NCI-H1436 (cell line): ENCODE measurements around the gene CHST9.
"Not testable (repeated sequence)": the region's sequence is repeated elsewhere in the genome, so short reads cannot be mapped to it uniquely, and the experiment has no call there.

Experiments
- DNase-seq: peaks from one replicate; lab custom pipeline; 2025; lab: John Stamatoyannopoulos, UW

CHST9 gene

DNA sequence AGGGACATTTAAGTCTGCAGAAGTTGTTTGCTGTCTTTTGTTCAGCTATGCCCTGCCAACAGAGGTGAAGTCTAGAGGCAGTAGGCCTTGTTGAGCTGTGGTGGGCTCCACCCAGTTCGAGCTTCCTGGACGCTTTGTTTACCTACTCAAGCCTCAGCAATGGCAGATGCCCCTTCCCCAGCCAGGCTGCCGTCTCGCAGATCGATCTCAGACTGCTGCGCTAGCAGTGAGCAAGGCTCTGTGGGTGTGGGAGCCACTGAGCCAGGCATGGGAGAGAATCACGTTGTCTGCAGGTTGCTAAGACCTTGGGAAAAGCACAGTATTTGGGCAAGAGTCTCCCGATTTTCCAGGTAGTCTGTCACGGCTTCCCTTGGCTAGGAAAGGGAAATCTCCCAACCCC is 91.8 kb downstream of the CHST9 start:
- DNase-seq, result not testable (repeated sequence)

DNA sequence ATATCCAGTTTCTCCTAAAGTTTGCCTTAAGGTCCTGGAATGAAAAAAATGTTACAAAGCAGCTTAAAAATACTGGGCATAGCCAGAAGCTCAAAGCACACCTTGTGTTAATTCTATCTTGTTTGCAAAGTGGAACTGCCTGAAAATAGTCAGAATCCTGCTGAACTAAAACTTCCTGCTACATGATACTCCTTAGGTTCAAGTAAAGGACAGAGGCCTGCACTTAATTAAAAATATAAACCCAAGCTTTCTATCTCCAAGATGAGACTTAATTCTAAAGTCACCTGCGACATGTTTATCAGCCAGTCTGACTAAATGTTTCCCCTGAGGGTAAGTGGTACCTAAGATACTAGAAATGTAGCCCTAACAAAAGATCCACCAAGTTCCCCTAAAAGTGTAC is 103.4 kb downstream of the CHST9 start:
- no peak for DNase-seq

DNA sequence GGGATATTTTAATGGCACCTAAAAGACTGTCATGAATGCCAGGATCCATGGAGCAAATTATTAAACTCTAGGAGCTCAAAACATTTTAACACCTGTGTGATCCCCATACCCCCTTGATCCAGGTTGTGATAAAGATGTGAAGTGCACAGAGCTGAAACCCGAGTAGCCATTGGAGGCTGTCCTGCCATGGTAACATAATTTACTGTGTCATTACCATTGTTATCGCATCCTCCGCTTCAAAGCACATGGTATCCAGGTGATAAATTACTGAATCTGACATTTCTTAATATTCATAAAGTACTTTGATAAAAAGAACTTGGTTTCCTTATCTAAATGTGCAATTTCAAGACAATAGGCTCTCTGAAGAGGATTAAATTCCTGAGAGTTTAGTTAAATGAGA is 109.3 kb downstream of the CHST9 start:
- peak; percentile 2 for DNase-seq

DNA sequence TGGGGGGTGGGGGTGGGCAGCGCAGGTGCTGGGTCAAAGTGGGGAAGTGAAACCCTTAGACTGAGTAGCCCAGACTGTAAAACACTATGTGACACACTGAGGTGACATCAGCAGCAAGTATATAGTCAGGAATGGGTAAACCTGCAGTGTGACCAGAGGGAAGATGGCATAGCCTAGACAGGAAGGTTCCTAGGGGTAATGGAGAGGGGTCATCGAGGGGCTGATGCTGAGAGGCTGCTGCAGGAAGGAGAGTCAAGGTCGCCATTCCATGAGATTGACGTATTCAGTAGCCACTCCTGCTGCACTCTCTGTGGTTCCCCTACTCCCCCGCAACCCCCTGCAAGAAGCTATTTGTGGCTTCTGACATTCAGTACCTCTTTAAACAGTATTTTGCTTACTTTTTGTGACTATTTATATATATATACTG is 111.7 kb downstream of the CHST9 start:
- DNase-seq, result no peak

DNA sequence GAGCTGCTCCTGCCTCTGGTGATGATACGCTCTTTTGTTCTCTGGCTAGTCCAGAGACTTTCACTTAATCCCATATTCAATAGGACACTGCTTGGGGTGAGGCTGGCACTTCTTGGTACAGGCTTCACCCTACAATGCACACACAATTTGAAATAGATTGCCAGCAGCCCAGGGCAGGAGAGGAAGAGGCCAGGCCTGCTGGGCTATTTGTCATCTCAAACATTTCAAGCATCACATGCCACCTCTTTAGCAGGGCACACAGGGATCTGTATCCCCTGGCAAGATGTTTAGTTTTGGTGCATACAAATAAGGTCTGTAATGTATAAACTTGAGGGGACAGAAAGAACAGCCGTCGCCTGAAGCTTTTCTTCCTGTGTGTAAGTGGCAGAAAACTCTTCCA is 120.4 kb downstream of the CHST9 start:
- DNase-seq, result no peak

DNA sequence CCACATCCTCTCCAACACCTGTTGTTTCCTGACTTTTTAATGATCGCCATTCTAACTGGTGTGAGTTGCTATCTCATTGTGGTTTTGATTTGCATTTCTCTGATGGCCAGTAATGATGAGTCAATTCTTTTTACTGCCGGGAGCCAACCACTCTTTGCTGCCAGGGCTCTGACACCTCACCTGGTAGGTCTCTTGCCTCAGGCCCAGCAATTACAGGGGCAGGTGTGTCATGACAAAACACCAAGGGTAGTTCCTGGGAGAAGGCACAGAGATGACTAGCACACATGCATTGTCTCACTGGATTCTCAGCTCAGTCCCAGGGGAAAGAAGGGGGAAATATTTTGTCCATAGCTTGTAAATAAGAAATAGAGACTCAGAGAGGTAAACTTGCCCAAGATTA is 122.3 kb downstream of the CHST9 start:
- no peak for DNase-seq

DNA sequence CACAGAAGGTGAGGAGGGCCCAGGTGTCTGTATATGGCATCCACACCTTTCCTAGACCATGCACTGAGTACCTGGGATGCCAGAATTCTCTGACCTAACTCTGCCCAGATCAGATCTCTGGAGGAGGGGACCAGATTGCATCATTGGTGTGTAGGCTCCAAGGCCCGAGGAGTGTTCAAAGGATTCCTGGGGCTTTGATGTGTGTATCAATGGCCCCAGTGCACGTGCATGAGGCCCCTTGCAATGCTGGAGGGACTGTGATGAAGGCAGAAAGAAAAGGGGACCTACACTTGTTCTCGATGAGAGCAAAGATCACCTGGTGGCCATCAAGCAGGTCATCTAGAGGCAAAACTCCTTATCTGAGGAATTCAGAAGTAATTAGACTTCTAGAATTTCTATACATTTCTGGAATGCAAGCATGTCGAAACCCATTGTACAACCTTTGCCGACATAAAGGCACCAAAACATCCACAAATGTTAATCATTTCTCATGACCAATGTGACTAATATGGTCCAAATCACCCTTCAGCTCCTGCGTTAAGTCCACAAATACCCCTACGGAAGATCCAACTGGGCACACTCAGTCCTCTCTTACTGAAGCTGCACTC is 123.5 kb downstream of the CHST9 start:
- no peak for DNase-seq

DNA sequence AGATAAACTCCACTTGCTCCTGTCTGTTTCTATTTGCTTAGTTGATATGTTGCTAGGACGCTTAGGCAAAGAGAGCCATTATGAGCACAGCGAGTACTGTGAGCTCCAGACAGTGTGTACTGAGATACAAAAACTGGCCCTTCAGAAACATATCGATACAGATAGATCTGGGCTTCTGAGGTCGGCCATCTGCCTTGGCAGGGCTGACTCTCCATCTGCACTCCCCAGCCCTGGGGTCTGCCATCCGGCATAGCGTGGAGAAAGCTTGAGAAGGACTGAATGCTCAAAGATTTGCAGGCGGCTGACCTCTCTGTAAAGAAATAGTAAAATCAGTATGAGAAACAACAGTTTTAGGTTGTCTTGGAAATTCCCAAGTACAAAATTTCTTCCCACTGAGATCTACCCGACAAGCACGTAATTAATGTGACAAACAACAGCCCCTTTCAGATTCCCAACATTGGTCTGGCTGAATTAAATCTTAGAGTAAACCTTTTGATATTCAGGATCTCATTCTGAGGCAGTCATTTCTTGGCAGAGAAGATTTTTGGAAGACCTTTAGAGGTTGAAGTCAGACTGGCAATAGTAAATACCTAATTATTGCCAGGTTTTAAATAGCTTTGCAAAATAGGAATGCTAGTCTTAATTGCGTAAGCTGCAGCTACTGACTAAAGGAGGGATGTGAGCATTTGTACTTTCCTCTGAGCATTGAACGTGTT is 127.4 kb downstream of the CHST9 start:
- no peak for DNase-seq

DNA sequence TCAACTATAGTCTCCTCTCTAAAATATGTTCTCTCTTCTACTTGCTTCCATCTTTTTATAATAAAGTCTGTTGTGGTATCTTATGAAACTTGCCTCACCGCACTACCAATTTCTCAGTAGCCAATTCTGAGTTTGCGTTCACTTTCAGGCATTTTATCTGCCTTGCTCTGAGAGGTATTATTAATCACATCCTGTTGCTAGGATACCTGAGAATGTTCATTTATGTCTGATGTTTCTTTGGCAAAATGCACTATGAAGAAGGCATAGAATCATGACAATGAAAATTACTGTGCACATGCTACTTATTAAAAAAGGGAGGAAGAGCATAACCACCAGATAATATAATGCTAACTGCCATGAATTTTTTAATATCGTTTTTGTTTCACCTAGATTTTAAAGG is 130.2 kb downstream of the CHST9 start:
- DNase-seq, result no peak

DNA sequence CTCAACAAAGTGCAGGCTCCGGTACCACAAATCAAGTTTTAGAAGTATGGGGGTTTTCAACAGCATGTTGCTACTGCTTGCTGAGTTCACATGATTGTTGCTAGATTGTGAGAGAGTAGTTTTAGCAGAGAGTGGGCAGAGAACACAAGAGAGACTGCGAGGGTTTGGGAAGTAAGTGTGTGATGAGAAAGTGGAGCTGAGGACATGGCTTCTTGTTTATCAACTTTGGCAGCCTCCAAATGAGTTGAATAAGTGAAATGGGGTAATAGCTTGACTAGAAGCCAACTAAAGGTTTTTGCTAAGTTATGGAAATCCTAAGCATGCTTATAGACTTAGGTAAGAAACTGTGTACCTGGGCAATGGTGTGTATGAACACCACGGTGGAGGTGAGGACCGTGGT is 135.1 kb downstream of the CHST9 start:
- DNase-seq, result no peak

DNA sequence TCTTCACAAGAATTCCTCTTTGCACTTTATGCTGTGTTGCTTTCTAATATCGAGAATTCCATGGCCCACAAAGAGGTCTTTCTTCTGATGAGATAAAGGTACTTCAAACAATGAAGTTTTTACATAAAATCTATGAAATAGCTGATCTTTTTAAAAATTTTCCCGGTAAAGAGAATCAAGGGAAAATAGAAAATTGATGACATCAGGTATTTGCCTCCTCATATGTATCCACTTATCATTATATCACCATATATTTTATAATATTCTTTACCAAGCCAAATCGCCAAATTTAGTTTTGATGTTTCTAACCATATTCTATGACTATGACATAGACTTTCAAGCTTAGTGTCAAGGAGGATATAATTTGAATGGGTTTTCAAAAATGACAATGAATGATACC is 139.8 kb downstream of the CHST9 start:
- no peak for DNase-seq

DNA sequence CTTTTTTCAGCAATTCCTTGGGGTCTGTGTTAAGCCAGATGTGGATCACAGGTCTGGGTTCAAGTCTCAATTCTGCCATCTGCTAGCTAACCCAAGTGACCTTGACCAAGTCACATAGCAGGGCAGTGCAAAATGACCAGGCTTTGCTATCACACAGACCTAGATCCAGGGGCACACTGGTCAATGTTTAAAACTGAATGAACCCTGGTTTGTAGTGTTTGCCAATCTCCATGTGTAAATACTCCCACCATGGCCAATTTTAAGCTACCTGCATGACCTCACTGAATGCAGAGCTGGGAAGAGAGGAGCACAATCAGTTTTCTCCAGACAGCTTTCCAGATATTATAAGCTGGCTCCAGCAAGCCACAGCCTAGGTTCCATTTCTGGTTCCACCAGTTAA is 142.9 kb downstream of the CHST9 start:
- DNase-seq, result no peak

DNA sequence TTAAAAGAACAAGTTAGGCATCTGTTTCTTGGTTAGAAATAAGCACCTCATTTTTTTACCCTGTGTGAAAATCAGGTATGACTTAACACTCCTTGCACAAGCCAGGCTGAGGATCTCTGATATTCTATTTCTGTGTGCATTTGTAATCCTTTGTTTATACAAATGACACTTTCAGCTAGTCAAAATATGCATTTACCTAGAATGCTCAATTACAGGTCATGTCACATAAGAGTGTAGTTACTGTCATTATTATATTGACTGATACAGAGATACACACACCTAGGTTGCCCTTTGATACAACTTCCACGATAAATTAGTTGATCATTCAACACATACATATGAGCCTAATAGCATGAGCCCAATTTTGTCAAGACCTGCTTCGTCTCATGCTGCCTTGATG is 144.3 kb downstream of the CHST9 start:
- no peak for DNase-seq

DNA sequence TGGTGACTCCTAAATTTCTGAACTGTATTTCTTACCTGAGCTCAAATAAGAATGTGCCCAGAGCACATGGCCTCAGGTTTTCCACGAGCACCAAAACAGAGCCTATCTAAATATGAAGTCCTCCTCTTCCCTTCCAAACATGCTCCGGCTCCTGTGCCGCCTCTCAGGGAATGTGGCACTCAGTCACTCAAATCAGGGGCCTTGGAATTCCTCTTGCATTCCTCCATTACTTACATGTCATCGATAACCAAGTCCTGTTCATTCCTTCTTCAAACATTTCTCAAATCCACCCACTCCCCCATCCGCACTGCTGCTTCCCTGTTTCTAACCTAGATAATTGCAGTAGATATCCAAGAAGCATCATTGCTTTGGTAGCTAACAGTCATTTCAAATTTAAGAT is 151.4 kb downstream of the CHST9 start:
- no peak for DNase-seq

DNA sequence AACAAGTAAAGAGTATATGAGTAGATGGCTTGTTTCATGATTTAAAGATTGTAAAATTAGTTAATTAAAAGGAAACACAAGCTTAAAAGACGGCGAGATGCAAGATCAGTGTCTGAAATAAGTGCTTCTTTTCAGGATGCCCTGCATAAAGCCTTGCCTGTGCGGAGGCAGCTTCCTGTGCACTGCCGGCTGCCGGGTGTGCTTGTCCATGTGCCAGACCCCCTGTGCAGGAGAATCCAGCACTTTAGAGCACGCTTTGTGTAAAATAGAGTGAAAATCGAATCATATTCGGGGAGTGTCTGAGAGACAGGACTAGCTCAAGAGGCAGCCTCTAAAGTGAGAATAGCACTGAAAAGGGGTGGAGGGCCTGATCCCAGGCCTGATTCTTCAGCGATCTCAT is 154.7 kb downstream of the CHST9 start:
- DNase-seq, result no peak

DNA sequence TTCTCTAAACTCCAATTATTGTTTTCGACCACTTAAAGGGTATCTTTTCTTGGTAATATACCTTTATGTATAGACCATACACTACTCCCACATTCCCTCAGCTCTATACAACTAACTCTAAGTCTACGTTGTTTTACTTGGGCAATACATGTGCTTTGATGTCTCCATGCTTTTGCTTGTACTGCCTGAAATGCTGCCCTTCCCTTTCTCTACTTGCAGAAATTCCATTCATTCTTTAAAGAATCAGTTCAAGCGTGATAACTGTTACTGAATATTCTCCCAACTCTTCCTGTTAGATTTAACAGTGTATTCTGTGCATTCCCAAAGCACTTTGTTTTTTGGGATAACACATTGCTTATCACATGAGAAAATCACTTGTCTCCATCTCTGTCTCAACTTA is 162.6 kb downstream of the CHST9 start:
- no peak for DNase-seq

DNA sequence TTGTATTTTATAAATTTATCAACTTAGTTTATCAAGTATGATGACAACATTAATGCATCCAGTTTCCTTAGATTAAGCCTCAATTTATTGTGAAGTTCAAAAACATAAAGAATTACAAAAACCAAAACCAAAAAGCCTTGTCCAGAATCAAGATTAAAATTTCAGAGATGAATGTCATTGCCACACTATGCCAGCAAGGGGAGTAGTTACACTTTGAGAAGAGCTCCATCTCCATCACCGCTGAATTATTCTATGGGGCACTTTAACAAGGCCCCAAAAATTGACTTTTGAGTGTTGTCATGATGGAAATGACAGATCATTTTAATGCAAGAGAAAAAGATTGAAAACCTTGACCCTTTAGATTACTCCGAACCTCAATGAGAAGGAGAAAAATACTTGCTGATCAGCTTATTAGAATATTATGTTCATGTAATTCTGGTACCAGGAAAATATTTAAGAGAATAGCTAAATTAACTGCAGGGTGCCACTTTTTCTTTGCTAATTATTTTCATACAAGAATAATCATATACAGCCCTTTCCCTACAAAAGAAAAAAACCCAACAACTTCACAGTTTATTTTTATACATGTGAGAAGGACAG is 167.1 kb downstream of the CHST9 start:
- DNase-seq, result no peak

DNA sequence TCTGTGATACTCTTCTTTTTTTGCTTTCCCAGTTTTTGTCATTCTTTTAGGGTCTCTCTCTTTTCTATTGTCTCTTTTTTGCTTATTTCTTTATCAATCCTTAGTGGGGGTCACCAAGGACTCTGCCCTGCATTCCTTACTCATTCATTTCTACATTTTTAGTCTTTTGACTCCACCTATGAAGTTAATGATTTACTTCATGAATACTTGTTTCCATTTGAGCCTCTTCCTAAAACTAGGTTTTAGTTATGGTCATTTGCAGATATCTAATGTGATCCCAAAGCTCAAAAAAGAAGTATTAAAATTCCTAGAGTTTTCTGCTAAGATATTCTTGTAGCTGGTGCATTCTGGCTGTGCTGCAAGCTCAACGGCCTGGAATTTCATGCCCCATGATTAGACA is 170.3 kb downstream of the CHST9 start:
- no peak for DNase-seq

DNA sequence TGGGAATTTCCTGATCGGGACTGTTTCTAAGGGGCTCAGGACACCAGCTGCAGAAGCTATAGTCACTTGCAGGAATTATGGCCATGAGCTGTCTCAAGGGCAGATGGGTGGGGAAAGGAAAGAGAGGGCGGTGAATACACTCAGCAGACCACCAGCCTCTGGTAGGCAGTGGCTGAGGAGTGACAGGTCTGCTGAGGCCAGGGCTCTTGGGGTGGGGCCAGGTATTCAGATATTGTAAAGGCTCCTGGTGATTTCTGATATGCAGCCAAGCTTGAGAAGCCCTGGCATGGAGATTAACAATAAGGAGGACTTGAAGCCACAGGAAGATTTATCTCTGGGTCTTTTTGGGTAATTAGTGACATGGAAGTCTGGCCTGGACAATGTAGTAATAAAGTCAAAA is 174.3 kb downstream of the CHST9 start:
- no peak for DNase-seq

DNA sequence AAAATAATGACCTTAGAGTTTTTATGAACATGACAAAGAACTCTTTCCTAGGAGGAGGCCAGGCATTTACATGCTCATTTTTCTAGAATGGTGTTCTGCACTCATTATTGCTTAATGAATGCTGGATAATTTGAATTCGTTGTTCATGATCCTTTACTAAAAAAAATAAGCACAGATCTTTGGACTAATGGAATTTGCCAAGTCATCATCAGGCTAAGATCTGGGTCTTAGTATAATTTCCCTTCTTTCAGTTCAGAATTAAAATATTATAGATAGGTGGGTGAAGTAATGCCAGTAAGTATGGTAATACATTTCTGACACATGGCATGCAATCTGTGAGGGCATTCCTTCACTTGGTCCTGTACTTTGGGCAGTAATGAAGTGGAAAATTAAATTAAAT is 175.8 kb downstream of the CHST9 start:
- no peak for DNase-seq

DNA sequence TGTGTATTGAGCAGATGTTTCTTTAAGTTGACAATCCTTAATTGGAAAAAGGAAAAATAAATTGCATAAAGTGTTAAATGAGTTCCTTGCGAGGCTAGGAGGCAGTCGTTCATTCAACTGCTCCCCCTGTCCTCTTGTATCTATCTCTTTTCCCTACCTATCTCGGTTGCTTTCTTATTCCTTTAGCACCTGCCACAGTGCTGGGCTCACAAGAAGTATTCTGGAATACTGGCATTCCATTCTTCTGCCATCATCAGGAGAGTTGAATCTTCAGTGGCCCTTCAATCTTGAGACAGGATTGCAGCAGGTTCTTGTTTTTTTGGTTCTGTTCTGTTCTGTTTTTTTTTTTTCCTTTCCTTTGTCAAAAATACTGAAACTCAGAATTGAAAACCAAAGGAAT is 176.5 kb downstream of the CHST9 start:
- no peak for DNase-seq

DNA sequence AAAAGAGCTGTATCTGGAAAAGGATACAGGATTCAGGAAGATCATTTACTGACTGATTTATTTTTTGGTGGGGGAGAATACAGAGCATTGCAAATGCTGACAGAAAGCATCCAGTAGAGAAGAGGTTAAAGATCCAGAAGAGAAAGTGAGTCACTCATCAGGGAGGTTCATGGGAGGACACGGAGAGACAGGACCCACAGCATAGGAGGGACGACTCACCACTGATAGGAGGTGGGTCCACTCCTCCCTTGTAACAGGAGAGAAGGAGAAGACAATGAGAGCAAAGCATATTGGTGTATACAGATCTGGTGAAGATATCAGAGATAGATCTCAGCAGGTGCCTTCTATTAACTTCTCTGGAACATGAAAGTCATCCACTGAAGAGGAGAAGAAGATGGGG is 177.2 kb downstream of the CHST9 start:
- DNase-seq, result no peak

DNA sequence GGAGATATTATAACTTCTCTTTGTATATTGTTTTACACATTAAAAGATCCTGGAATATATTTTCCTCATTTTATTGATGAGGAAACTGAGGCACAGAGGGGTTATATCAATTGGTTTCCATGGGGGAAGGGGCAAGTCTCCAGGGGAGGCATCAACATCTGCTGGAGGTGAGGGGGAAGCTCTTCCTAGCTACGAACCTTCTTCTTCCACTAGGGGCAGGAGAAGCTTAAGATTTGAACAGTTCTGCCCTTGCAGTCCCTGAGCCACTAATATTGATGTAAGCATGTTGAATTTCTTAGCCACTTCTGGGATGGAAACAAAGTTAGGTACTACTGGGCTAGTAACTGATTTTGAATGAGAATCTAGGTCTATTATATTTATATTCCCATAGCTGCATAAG is 179.5 kb downstream of the CHST9 start:
- no peak for DNase-seq
